Transverse colon (tissue), 4 donors: ENCODE measurements around the gene SH3BP5L.

ENCODE experiments used
- CTCF ChIP-seq, 5 experiments: fragments of 200-600 bp in 3 of 5; fragments of 450-650 bp in 2 of 5; sonication (generic) in 3 of 5; IDR thresholded peaks; 1 replicate in 2 of 5; 2 replicates in 3 of 5; pipeline ENCODE4 v1.5.1; 2016 to 2017; ENCODE audit warnings: antibody characterized with exemption in 5 of 5, inconsistent platforms in 3 of 5, mild to moderate bottlenecking in 2 of 5, moderate library complexity in 1 of 5
- EP300 ChIP-seq: sonication (generic); formaldehyde crosslinking; IDR thresholded peaks from one replicate; pipeline ENCODE4 v1.6.1; 2017; ENCODE audit warnings: antibody characterized with exemption, low read depth
- POLR2A ChIP-seq: fragments of 450-650 bp; IDR thresholded peaks from one replicate; pipeline ENCODE4 v1.6.1; 2016; ENCODE audit warnings: antibody characterized with exemption, mild to moderate bottlenecking, moderate library complexity
- POLR2AphosphoS5 ChIP-seq, 3 donors: sonication (generic); formaldehyde crosslinking; IDR thresholded peaks; one replicate each; pipeline ENCODE4 v1.6.1; 2016; ENCODE audit warnings: antibody characterized with exemption in 3 of 3

- TF ChIP-seq CTCF (IDR thresholded peaks at IDR 0.05) = no peak
- no peak for TF ChIP-seq POLR2AphosphoS5 (IDR thresholded peaks at IDR 0.05)
- no peak for TF ChIP-seq POLR2A
- no peak for TF ChIP-seq EP300
Observed at GRCh38 chr1:248834343-248834940, 8.7 kb upstream of the SH3BP5L start.
